Neuronal stem cell (in vitro differentiated cells): Measurements from ENCODE around the gene ZNF518A.

Source experiments
- DNase-seq: peaks from one replicate; pipeline ENCODE4 v3.0.0-alpha.2; 2013; ENCODE audit warnings: low spot score
- H2AFZ ChIP-seq: one replicate; pipeline ENCODE4 v1.6.1; 2013; ENCODE audit warnings: mild to moderate bottlenecking, low read length, inconsistent platforms
- H2AK5ac ChIP-seq: 2 replicates; pipeline ENCODE4 v1.6.1; 2013; ENCODE audit warnings: low read depth, mild to moderate bottlenecking, inconsistent platforms, low read length, moderate library complexity, mixed read lengths
- H2BK120ac ChIP-seq: 2 replicates; pipeline ENCODE4 v1.6.1; 2013; ENCODE audit warnings: low read depth, mild to moderate bottlenecking, inconsistent platforms, low read length, moderate library complexity, mixed read lengths
- H2BK12ac ChIP-seq: one replicate; pipeline ENCODE4 v1.6.1; 2013; ENCODE audit warnings: low read length, inconsistent platforms
- H2BK15ac ChIP-seq: 2 replicates; pipeline ENCODE4 v1.6.1; 2013; ENCODE audit warnings: mild to moderate bottlenecking, low read length, inconsistent platforms, mixed read lengths
- H2BK5ac ChIP-seq: one replicate; pipeline ENCODE4 v1.6.1; 2013; ENCODE audit warnings: inconsistent platforms, mild to moderate bottlenecking, low read length, moderate library complexity
- H3K14ac ChIP-seq: one replicate; pipeline ENCODE4 v1.6.1; 2013; ENCODE audit warnings: low read length, inconsistent platforms
- H3K18ac ChIP-seq: 2 replicates; pipeline ENCODE4 v1.6.1; 2013; ENCODE audit warnings: low read length, inconsistent platforms
- H3K23ac ChIP-seq: 2 replicates; pipeline ENCODE4 v1.6.1; 2013; ENCODE audit warnings: low read depth, mild to moderate bottlenecking, mixed read lengths, low read length, inconsistent platforms; ENCODE audit not compliant: poor library complexity
- H3K27ac ChIP-seq: replicated peaks from 3 replicates; pipeline ENCODE4 v1.5.1; 2013; ENCODE audit warnings: low read length, inconsistent platforms
- H3K27me3 ChIP-seq, 3 experiments: 2 replicates each; pipeline ENCODE4 v1.6.1; 2013; ENCODE audit warnings: low read length in 3 of 3, mild to moderate bottlenecking in 2 of 3, inconsistent platforms in 1 of 3, low read depth in 1 of 3, mixed read lengths in 1 of 3, moderate library complexity in 1 of 3; ENCODE audit not compliant: control insufficient read depth in 3 of 3, insufficient read depth in 3 of 3
- H3K36me3 ChIP-seq, 2 donors: replicated peaks in 1 of 2; 2 replicates each; pipeline ENCODE4 v1.6.1; 2013; ENCODE audit warnings: low read length in 2 of 2; ENCODE audit not compliant: control insufficient read depth in 2 of 2, insufficient read depth in 2 of 2
- H3K4ac ChIP-seq: 2 replicates; pipeline ENCODE4 v1.6.1; 2013; ENCODE audit warnings: inconsistent platforms, mild to moderate bottlenecking, low read length, moderate library complexity
- H3K4me1 ChIP-seq, 2 donors: 1 replicate in 1 of 2; 2 replicates in 1 of 2; pipeline ENCODE4 v1.6.1; 2013; ENCODE audit warnings: low read length in 2 of 2, low read depth in 1 of 2; ENCODE audit not compliant: control insufficient read depth in 2 of 2, insufficient read depth in 1 of 2
- H3K4me2 ChIP-seq: one replicate; pipeline ENCODE4 v1.6.1; 2013; ENCODE audit warnings: mild to moderate bottlenecking, low read length, inconsistent platforms; ENCODE audit not compliant: insufficient read depth, poor library complexity, severe bottlenecking
- H3K4me3 ChIP-seq, 2 donors: 2 replicates each; pipeline ENCODE4 v1.5.1; 2013; ENCODE audit warnings: low read length in 2 of 2, mild to moderate bottlenecking in 2 of 2, inconsistent platforms in 1 of 2, moderate library complexity in 1 of 2
- H3K79me1 ChIP-seq: one replicate; pipeline ENCODE4 v1.6.1; 2013; ENCODE audit warnings: low read depth, mild to moderate bottlenecking, inconsistent platforms, low read length, moderate library complexity
- H3K9ac ChIP-seq: one replicate; pipeline ENCODE4 v1.6.1; 2013; ENCODE audit warnings: mild to moderate bottlenecking, low read depth, low read length, inconsistent platforms; ENCODE audit not compliant: poor library complexity
- H3K9me3 ChIP-seq, 2 donors: replicated peaks in 1 of 2; 2 replicates each; pipeline versions ENCODE3 to v1.6.1; 2013; ENCODE audit warnings: low read length in 2 of 2, mild to moderate bottlenecking in 2 of 2, inconsistent platforms in 1 of 2, low read depth in 1 of 2, mixed read lengths in 1 of 2, moderate library complexity in 1 of 2; ENCODE audit not compliant: control insufficient read depth in 2 of 2, insufficient read depth in 1 of 2
- H4K8ac ChIP-seq: one replicate; pipeline ENCODE4 v1.6.1; 2013; ENCODE audit warnings: low read depth, mild to moderate bottlenecking, inconsistent platforms, low read length, moderate library complexity
- H4K91ac ChIP-seq: one replicate; pipeline ENCODE4 v1.6.1; 2013; ENCODE audit warnings: low read length, low read depth, mild to moderate bottlenecking, inconsistent platforms; ENCODE audit not compliant: poor library complexity
- WGBS, 2 donors: extraction: QIAGEN DNeasy Blood & Tissue Kit; methylation state at CpG; one replicate each; pipeline ENCODE4 v1.1.7; 2013; ENCODE audit warnings: missing lambda C conversion rate in 2 of 2, mixed read lengths in 1 of 2; ENCODE audit not compliant: insufficient read length in 2 of 2, insufficient replicate concordance in 1 of 2; ENCODE audit errors: extremely low coverage in 2 of 2; 5-methylcytosine and 5-hydroxymethylcytosine counted together

ZNF518A gene

DNA sequence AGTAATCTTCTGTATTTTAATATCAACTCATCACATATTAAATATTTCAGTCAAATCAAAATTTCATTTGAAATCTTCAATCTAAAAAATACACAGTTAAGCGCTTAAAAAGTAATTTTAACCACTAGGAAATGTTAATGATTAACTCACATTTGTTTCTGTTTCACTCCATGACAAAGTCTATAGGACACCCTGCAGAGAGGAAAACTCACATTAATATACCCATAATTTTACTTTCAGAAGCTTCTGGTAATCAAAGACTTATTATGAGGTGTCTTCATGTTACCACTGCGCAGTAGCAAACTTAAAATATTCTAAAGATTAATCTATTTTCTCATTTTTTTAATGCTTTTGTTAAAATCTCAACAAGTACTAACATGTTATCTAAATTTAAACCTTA, 41.0 kb upstream of the ZNF518A start:
- H3K4me3 ChIP-seq = no peak overlapping the region
- H2BK12ac ChIP-seq = no peak overlapping the region
- WGBS, 2 donors = no CpG with 5 or more reads among the region's 2 CpGs

DNA sequence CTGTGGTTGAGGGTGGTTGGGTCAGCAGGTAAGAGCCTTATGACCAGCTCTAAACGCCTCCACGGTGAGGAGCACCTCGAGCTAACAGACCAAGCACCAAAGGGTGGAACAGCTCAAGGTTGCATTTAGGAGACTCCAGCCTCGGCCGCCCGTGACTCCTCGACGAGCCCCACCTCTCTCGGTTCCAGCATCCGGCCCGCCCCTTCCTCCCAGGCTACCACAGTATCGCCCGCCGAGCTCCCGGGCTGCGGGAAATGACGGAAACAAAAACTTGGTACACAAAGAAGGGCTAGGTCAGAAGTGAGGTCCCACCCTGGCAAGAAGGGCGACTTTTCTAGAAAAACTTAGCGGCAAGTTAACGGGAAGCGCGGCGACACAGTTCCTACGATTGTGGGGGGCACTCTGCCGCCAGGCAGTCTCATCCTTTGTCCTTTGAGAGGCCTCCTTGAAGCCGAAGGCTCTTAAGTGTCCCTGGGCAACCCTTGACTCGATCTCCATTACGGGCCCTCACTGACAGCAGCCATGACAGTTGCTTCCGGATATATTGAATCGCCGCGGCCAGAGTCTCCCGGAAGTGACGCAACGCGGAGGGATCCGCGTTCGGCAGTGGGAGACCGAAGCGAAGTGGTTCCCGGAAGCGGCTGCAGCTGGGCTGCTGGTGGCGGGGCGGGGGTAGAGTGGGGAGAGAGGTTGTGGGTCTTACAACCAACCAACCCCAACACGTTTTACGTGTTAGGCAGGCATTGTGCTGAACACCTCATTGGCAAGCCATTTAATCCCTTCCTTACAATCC, 40.2 kb upstream of the ZNF518A start:
- no peak overlapping the region for H2BK120ac ChIP-seq
- peak; percentile 35 for DNase-seq
- no peak overlapping the region for H3K9ac ChIP-seq
- no peaks in the 10 kb centered on the region for H3K4me1 ChIP-seq
- no peak overlapping the region for H2BK12ac ChIP-seq
- H4K91ac ChIP-seq = no peak overlapping the region
- H2AK5ac ChIP-seq = no peak overlapping the region
- peaks cover 0 to 19% (median 0%) of the 10 kb centered on the region in 3 experiments for H3K27me3 ChIP-seq
- H3K79me1 ChIP-seq = no peaks in the 10 kb centered on the region
- H4K8ac ChIP-seq = no peak overlapping the region
- H2BK5ac ChIP-seq = no peak overlapping the region
- H3K4me3 ChIP-seq = peak overlapping the region in 1 of 2 donors; percentile 77
- peak overlapping the region; percentile 11 for H3K18ac ChIP-seq
- no CpG with 5 or more reads among the region's 47 CpGs for WGBS, 2 donors
- no peak overlapping the region for H3K4ac ChIP-seq
- H3K9me3 ChIP-seq = no peaks in the 10 kb centered on the region
- H2AFZ ChIP-seq = no peak overlapping the region
- peak overlapping the region; percentile 89 for H3K23ac ChIP-seq
- no peaks in the 10 kb centered on the region for H3K36me3 ChIP-seq
- no peak overlapping the region for H2BK15ac ChIP-seq
- H3K4me2 ChIP-seq = peak overlapping the region; percentile 22
- H3K14ac ChIP-seq = no peak overlapping the region
- H3K27ac ChIP-seq = peak overlapping the region; percentile 52

More for the DNA sequence above, 41.0 kb upstream of the ZNF518A start:
- Histone ChIP-seq H3K4me2 (no peak overlapping the region), H3K36me3 (no peaks in the 10 kb centered on the region), H2AK5ac (no peak overlapping the region), H3K23ac (no peak overlapping the region), H4K8ac (no peak overlapping the region), H2BK5ac (no peak overlapping the region), H2AFZ (no peak overlapping the region), H3K18ac (no peak overlapping the region), H3K79me1 (no peaks in the 10 kb centered on the region), H3K9ac (no peak overlapping the region), H3K27me3 (peaks cover 0 to 19% (median 0%) of the 10 kb centered on the region in 3 experiments), H2BK15ac (no peak overlapping the region), H3K4ac (no peak overlapping the region), H2BK120ac (no peak overlapping the region), H4K91ac (no peak overlapping the region), H3K4me1 (no peaks in the 10 kb centered on the region), H3K9me3 (no peaks in the 10 kb centered on the region), H3K14ac (no peak overlapping the region), H3K27ac (no peak overlapping the region)
- no peak for DNase-seq

DNA sequence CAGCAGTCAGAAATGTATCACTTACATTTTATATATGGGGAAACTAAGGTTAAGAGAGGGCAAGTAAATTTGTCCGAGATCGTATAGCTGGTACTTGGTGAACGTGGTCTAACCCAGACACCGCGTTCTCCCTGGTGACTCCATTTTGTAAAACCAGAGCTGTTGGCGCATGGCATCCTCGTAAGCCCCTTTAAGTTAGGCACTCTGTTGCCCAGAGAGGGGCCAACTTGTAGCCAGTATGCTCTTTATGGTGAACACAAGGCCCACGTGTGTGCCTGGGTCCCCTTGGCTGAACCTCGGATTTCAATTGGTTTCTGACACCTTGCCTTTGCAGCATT, 39.7 kb upstream of the ZNF518A start:
- no peak overlapping the region for H4K91ac ChIP-seq
- peak overlapping the region; percentile 89 for H3K23ac ChIP-seq
- no CpG with 5 or more reads among the region's 9 CpGs for WGBS, 2 donors
- no peaks in the 10 kb centered on the region for H3K36me3 ChIP-seq
- H2BK15ac ChIP-seq = no peak overlapping the region
- H3K27ac ChIP-seq = no peak overlapping the region
- H3K4ac ChIP-seq = no peak overlapping the region
- no peak overlapping the region for H3K9ac ChIP-seq
- no peak overlapping the region for H2BK5ac ChIP-seq
- H3K27me3 ChIP-seq = peaks cover 0 to 23% (median 0%) of the 10 kb centered on the region in 3 experiments
- H2BK12ac ChIP-seq = no peak overlapping the region
- no peak overlapping the region for H3K18ac ChIP-seq
- no peak overlapping the region for H4K8ac ChIP-seq
- no peak for DNase-seq
- no peak overlapping the region for H3K4me3 ChIP-seq
- peak overlapping the region; percentile 21 for H3K4me2 ChIP-seq
- H3K4me1 ChIP-seq = no peaks in the 10 kb centered on the region
- H3K9me3 ChIP-seq = no peaks in the 10 kb centered on the region
- no peak overlapping the region for H2BK120ac ChIP-seq
- no peaks in the 10 kb centered on the region for H3K79me1 ChIP-seq
- no peak overlapping the region for H2AK5ac ChIP-seq
- H3K14ac ChIP-seq = no peak overlapping the region
- no peak overlapping the region for H2AFZ ChIP-seq

GRCh38 chr10:96092999-96093767, 36.9 kb upstream of the ZNF518A start:
- no peak overlapping the region for H4K8ac ChIP-seq
- no peak overlapping the region for H2AK5ac ChIP-seq
- H3K79me1 ChIP-seq = no peaks in the 10 kb centered on the region
- H2AFZ ChIP-seq = no peak overlapping the region
- no peak overlapping the region for H3K18ac ChIP-seq
- H3K4me2 ChIP-seq = no peak overlapping the region
- no peaks in the 10 kb centered on the region for H3K9me3 ChIP-seq
- peaks cover 0 to 29% (median 0%) of the 10 kb centered on the region in 3 experiments for H3K27me3 ChIP-seq
- no peak overlapping the region for H2BK120ac ChIP-seq
- no peaks in the 10 kb centered on the region for H3K36me3 ChIP-seq
- H3K4ac ChIP-seq = no peak overlapping the region
- H3K14ac ChIP-seq = no peak overlapping the region
- no CpG with 5 or more reads among the region's 8 CpGs for WGBS, 2 donors
- no peaks in the 10 kb centered on the region for H3K4me1 ChIP-seq
- no peak overlapping the region for H3K4me3 ChIP-seq
- H3K23ac ChIP-seq = no peak overlapping the region
- no peak overlapping the region for H4K91ac ChIP-seq
- no peak overlapping the region for H3K9ac ChIP-seq
- H2BK15ac ChIP-seq = no peak overlapping the region
- no peak overlapping the region for H2BK12ac ChIP-seq
- H3K27ac ChIP-seq = no peak overlapping the region
- H2BK5ac ChIP-seq = no peak overlapping the region
- no peak for DNase-seq
